Right lobe of liver (tissue), 6 donors: Measurements from ENCODE around the gene AIF1. TPM values are rescaled to one million over a fixed set of nuclear protein-coding genes. Genes with fewer than 3 reads are reported as not detected.

Experiments used
- ATAC-seq, 4 donors: fragments of 200-7000 bp; cut with Tn5 transposase; one replicate each; pipeline ENCODE4 v1.9.1; 2020; ENCODE audit warnings: mild to moderate bottlenecking in 4 of 4, moderate library complexity in 4 of 4
- DNase-seq, 3 donors: peaks; one replicate each; pipeline ENCODE4 v3.0.0-alpha.2; 2020
- H3K27ac ChIP-seq, 3 donors: fragments of 200-600 bp; one replicate each; pipeline ENCODE4 v1.8.0; 2022
- H3K27me3 ChIP-seq, 2 donors: fragments of 200-600 bp; one replicate each; pipeline ENCODE4 v1.8.0; 2022
- H3K36me3 ChIP-seq, 4 donors: fragments of 200-600 bp; sonication (generic) in 1 of 4; one replicate each; pipeline versions ENCODE4 v1.5.1 to v1.8.0; 2017 to 2022; ENCODE audit warnings: control low read depth in 1 of 4
- H3K4me1 ChIP-seq, 4 donors: fragments of 200-600 bp; sonication (generic) in 1 of 4; one replicate each; pipeline versions ENCODE4 v1.5.1 to v1.8.0; 2017 to 2022; ENCODE audit warnings: control low read depth in 1 of 4
- H3K4me3 ChIP-seq, 3 donors: fragments of 200-600 bp; one replicate each; pipeline ENCODE4 v1.8.0; 2022
- H3K9me3 ChIP-seq, 4 donors: fragments of 200-600 bp; sonication (generic) in 1 of 4; one replicate each; pipeline versions ENCODE4 v1.5.1 to v1.8.0; 2017 to 2022; ENCODE audit warnings: control low read depth in 1 of 4
- POLR2A ChIP-seq: fragments of 450-650 bp; IDR thresholded peaks from one replicate; pipeline ENCODE4 v1.6.1; 2017; ENCODE audit warnings: antibody characterized with exemption, mild to moderate bottlenecking
- WGBS: methylation state at CpG from one replicate; pipeline ENCODE4 v1.1.6; 2018; ENCODE audit warnings: low coverage, low lambda C conversion rate; ENCODE audit not compliant: insufficient coverage; ENCODE audit errors: missing lambda C conversion rate; 5-methylcytosine and 5-hydroxymethylcytosine counted together
- intact Hi-C, 2 donors: fragments of 100-400 bp; cut with DNase I; formaldehyde crosslinking; loops; one replicate each; pipeline versions ENCODE4 v1.11.2 to v1.14.1; 2022
- total RNA-seq, 6 experiments: library from RNA; depleted of rRNA in 2 of 6; stranded (reverse); fragments of >200 nt in 2 of 6; fragmentation: NEBNext Ultra II Directional in 3 of 6; extraction: Animal tissue kit (Norgen Biotek cat#: 25700) in 3 of 6; gene quantifications; one replicate each; pipeline versions ENCODE4 v1.1.0 to v1.2.4, GENCODE V29; 2016 to 2023
- TF ChIP-seq, protein P1 (sequence below), 4 donors: fragments of 200-600 bp in 3 of 4; fragments of 450-650 bp in 1 of 4; IDR thresholded peaks; one replicate each; pipeline versions ENCODE4 v1.5.1 to v1.8.0; 2016 to 2022; ENCODE audit warnings: antibody characterized with exemption in 4 of 4, mild to moderate bottlenecking in 2 of 4
- donor health status: DM: no; HTN: yes; CAD: no.
- donor health status: DM: no; HTN: no; CAD: no.
- donor health status: DM: no; HTN: no; CAD: no.
- donor health status: DM: no; HTN: yes; CAD: no.
- donor health status: DM: no; HTN: yes; CAD: no.

Gene AIF1
- total RNA-seq, 6 experiments from 2014 or later, result 6.7 to 28.5 (median 13.0) TPM

DNA sequence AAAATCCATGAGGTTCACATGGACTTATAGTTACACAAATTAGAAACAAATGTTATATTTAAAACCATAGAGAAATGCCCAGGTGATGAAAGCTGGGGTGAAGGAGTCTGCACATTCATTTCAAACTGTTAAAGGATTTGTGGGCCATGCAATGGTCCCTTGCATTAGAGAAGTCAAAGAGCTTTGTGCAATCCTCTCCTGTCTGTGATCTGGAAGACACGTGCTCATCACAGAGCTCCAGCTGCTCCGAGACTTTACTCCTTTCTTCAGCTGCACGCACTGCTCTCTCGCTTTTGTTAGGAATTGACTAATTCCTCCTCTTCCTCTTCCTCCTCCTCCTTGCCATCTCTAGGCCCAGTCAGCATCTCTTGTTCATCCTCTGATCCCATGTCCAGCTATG, 4.1 kb upstream of the AIF1 start:
- Histone ChIP-seq H3K27ac (no peak overlapping the region), H3K36me3 (no peaks in the 10 kb centered on the region), H3K9me3 (no peaks in the 10 kb centered on the region), H3K4me3 (no peak overlapping the region), H3K27me3 (no peaks in the 10 kb centered on the region), H3K4me1 (peaks cover 0 to 14% (median 6%) of the 10 kb centered on the region in 4 donors)
- ATAC-seq (no peak), DNase-seq (no peak)
- intact Hi-C loops, result no loop called here
- TF ChIP-seq, protein P1, sequence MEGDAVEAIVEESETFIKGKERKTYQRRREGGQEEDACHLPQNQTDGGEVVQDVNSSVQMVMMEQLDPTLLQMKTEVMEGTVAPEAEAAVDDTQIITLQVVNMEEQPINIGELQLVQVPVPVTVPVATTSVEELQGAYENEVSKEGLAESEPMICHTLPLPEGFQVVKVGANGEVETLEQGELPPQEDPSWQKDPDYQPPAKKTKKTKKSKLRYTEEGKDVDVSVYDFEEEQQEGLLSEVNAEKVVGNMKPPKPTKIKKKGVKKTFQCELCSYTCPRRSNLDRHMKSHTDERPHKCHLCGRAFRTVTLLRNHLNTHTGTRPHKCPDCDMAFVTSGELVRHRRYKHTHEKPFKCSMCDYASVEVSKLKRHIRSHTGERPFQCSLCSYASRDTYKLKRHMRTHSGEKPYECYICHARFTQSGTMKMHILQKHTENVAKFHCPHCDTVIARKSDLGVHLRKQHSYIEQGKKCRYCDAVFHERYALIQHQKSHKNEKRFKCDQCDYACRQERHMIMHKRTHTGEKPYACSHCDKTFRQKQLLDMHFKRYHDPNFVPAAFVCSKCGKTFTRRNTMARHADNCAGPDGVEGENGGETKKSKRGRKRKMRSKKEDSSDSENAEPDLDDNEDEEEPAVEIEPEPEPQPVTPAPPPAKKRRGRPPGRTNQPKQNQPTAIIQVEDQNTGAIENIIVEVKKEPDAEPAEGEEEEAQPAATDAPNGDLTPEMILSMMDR (IDR thresholded peaks at IDR 0.05), result no peak
- no peak for TF ChIP-seq POLR2A
- 62% methylated on average over 4 of the region's 4 CpGs for WGBS

DNA sequence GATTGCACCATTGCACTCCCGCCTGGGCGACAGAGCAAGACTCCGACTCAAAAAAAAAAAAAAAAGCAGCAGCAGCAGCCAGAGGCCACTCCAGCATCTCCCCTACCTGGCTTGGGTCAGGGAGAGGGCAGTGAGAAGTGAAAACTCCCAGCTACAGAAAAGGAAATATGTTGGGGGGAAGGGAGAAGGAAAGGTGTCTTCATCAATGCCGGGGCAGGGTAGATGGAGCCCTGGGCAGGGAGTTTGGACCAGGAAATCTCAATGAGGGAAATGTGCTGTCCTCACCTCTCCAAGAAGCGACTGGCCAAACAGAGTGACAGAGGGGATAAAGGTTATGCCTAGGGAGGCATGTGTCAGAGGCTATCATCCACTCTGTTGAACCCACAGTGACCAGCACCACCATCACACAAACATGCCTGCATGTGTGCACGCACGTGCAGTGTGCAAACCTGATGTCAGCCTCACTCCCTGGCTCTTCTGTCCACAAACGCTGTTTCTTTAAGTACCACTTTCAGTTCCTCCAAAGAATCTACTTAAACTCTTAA, 887 bp upstream of the AIF1 start:
- Histone ChIP-seq H3K9me3 (no peaks in the 10 kb centered on the region), H3K4me1 (peaks cover 0 to 14% (median 6%) of the 10 kb centered on the region in 4 donors), H3K4me3 (no peak overlapping the region), H3K36me3 (no peaks in the 10 kb centered on the region), H3K27me3 (no peaks in the 10 kb centered on the region), H3K27ac (peak overlapping the region; percentile 41 to 55 (median 51))
- 41% methylated on average over 7 of the region's 8 CpGs for WGBS
- DNase-seq (no peak), ATAC-seq (peak; percentile 30 to 61 (median 50))
- TF ChIP-seq, protein P1 (IDR thresholded peaks at IDR 0.05), result no peak
- no peak for TF ChIP-seq POLR2A
- intact Hi-C loops, result no loop called here

DNA sequence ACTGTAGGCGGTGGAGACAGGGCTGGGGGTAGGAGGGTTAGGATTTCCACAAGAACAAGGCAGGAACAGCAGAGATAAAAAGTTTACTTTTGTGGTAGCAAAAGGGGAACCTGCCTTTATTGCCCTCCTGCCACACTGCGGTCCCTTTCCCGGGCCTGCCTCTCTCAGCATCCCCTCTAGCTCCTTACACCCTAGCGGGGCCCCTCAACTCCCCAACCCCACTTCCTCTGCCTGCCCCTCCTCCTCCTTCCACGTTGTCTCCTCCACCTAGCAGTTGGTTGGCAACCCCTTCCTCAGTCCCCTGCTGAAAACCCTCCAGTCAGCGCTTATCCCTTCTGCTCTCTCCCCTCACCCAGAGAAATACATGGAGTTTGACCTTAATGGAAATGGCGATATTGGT, 714 bp downstream of the AIF1 start:
- TF ChIP-seq POLR2A, result no peak
- TF ChIP-seq, protein P1 (IDR thresholded peaks at IDR 0.05), result no peak
- H3K27me3 ChIP-seq, result no peaks in the 10 kb centered on the region
- H3K27ac ChIP-seq, result peak overlapping the region in 1 of 3 donors; percentile 51
- peak overlapping the region in 2 of 3 donors; percentile 3 to 24 for H3K4me3 ChIP-seq
- peaks cover 0 to 14% (median 6%) of the 10 kb centered on the region in 4 donors for H3K4me1 ChIP-seq
- ATAC-seq, result no peak
- no peaks in the 10 kb centered on the region for H3K36me3 ChIP-seq
- H3K9me3 ChIP-seq, result no peaks in the 10 kb centered on the region
- WGBS, result 47% methylated on average over 4 of the region's 7 CpGs
- intact Hi-C loops, result no loop called here
- DNase-seq, result no peak

DNA sequence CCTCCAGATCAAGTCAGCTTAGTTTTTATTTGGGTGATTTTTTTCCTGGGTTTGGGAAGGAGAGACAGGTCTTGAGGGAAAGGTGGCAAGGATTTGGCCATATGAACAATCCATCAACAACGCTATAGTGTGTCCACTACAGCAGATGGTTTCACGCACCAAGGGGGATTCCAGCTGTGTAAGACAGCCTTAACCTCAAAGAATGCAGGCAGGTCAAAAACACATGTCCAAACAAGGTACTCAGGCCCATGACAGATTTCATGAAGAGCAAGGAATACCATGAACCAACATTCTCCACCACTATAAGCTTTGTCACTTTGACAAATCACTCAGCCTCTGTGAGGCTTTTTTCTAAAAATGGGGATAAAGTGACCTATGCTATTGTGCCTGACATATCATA, 2.0 kb downstream of the AIF1 start:
- ATAC-seq (no peak), DNase-seq (no peak)
- Histone ChIP-seq H3K27ac (no peak overlapping the region), H3K36me3 (no peaks in the 10 kb centered on the region), H3K9me3 (no peaks in the 10 kb centered on the region), H3K4me1 (peaks cover 0 to 20% (median 8%) of the 10 kb centered on the region in 4 donors), H3K27me3 (no peaks in the 10 kb centered on the region), H3K4me3 (no peak overlapping the region)
- 61% methylated on average over 2 of the region's 2 CpGs for WGBS
- TF ChIP-seq, protein P1 (IDR thresholded peaks at IDR 0.05), result no peak
- TF ChIP-seq POLR2A, result no peak
- intact Hi-C loops, result no loop called here
